GM12892 (cell line): Measurements from ENCODE around the gene FXYD4.

Experiments used
- POLR2A ChIP-seq: IDR thresholded peaks from 2 replicates; pipeline ENCODE4 v1.6.1; 2011; ENCODE audit warnings: low read depth, low read length, control low read depth
- POLR2AphosphoS5 ChIP-seq: IDR thresholded peaks from 2 replicates; pipeline ENCODE4 v1.6.1; 2011; ENCODE audit warnings: low read depth, low read length, control low read depth
- TAF1 ChIP-seq: IDR thresholded peaks from 2 replicates; pipeline ENCODE4 v1.6.1; 2011; ENCODE audit warnings: low read depth, mild to moderate bottlenecking, control low read depth, low read length, borderline replicate concordance

DNA sequence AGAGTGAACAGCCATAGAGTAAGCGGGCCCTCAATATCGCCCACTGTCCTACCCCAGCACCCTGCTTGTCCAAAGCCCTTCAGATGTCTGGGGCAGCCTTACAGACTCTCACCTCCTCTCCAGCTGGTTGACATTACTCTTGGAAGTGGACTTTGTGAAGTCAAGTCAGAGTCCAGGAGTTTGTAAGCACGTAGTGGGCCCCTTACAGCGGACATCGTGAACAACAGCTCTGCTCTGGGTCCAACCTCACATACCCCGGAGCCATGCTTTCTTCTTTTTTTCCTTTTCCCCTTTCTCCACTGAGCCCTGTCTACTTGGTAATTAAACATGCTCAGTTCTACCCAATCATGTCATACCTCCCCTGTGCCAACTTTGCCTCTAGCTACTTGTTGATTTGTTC, 20.1 kb downstream of the FXYD4 start:
- TF ChIP-seq POLR2A: no peak
- TF ChIP-seq TAF1: no peak
- no peak for TF ChIP-seq POLR2AphosphoS5
